Liver (tissue), 9 donors: ENCODE results near the gene SERP1. TPM values are rescaled to one million over a fixed set of nuclear protein-coding genes. Genes with fewer than 3 reads are reported as not detected.

Source experiments
- DNase-seq: peaks from one replicate; pipeline ENCODE4 v3.0.0-alpha.2; 2017; ENCODE audit warnings: low spot score
- H3K27ac ChIP-seq, 2 donors: one replicate each; pipeline ENCODE4 v1.7.0; 2013; ENCODE audit warnings: inconsistent platforms in 2 of 2, low read length in 2 of 2, control low read depth in 1 of 2, low read depth in 1 of 2, mild to moderate bottlenecking in 1 of 2
- H3K27me3 ChIP-seq, 4 donors: one replicate each; pipeline versions ENCODE4 v1.6.1 to v1.7.0; 2013; ENCODE audit warnings: low read length in 3 of 4, inconsistent platforms in 1 of 4, mild to moderate bottlenecking in 1 of 4, moderate library complexity in 1 of 4; ENCODE audit not compliant: control insufficient read depth in 4 of 4, insufficient read depth in 4 of 4
- H3K36me3 ChIP-seq, 4 donors: one replicate each; pipeline versions ENCODE4 v1.6.1 to v1.7.0; 2013; ENCODE audit warnings: low read length in 3 of 4, mild to moderate bottlenecking in 3 of 4, low read depth in 1 of 4, moderate library complexity in 1 of 4; ENCODE audit not compliant: control insufficient read depth in 4 of 4, insufficient read depth in 3 of 4
- H3K4me1 ChIP-seq, 4 donors: one replicate each; pipeline versions ENCODE4 v1.6.1 to v1.7.0; 2013; ENCODE audit warnings: low read length in 3 of 4, mild to moderate bottlenecking in 3 of 4, moderate library complexity in 1 of 4; ENCODE audit not compliant: control insufficient read depth in 4 of 4, insufficient read depth in 4 of 4
- H3K4me3 ChIP-seq, 3 donors: one replicate each; pipeline versions ENCODE4 v1.6.1 to v1.7.0; 2013; ENCODE audit warnings: low read length in 3 of 3, control low read depth in 1 of 3, low read depth in 1 of 3, mild to moderate bottlenecking in 1 of 3
- H3K9ac ChIP-seq, 2 donors: one replicate each; pipeline ENCODE4 v1.7.0; 2013; ENCODE audit warnings: low read length in 2 of 2, mild to moderate bottlenecking in 2 of 2, moderate library complexity in 2 of 2, control low read depth in 1 of 2, low read depth in 1 of 2
- H3K9me3 ChIP-seq, 4 donors: one replicate each; pipeline versions ENCODE4 v1.6.1 to v1.7.0; 2013; ENCODE audit warnings: low read length in 3 of 4; ENCODE audit not compliant: control insufficient read depth in 4 of 4
- ATF3 ChIP-seq: IDR thresholded peaks from 2 replicates; pipeline ENCODE4 v1.6.1; 2016; ENCODE audit warnings: antibody characterized with exemption
- EGR1 ChIP-seq, 2 donors: IDR thresholded peaks; 2 replicates each; pipeline ENCODE4 v1.6.1; 2016 to 2018; ENCODE audit warnings: antibody characterized with exemption in 2 of 2, low read depth in 2 of 2
- FOXA1 ChIP-seq: IDR thresholded peaks from 2 replicates; pipeline ENCODE4 v1.6.1; 2016; ENCODE audit warnings: antibody characterized with exemption
- FOXA2 ChIP-seq: IDR thresholded peaks from 2 replicates; pipeline ENCODE4 v1.6.1; 2016; ENCODE audit warnings: antibody characterized with exemption
- GABPA ChIP-seq, 2 donors: IDR thresholded peaks in 1 of 2; conservative IDR thresholded peaks in 1 of 2; 2 replicates each; pipeline ENCODE4 v1.6.1; 2016; ENCODE audit warnings: antibody characterized with exemption in 2 of 2, mild to moderate bottlenecking in 1 of 2, moderate library complexity in 1 of 2
- HNF4A ChIP-seq, 2 donors: conservative IDR thresholded peaks; 2 replicates each; pipeline ENCODE4 v1.6.1; 2016; ENCODE audit warnings: antibody characterized with exemption in 2 of 2, mild to moderate bottlenecking in 2 of 2
- JUND ChIP-seq, 2 donors: IDR thresholded peaks; 2 replicates each; pipeline ENCODE4 v1.6.1; 2016; ENCODE audit warnings: antibody characterized with exemption in 2 of 2
- NR2F2 ChIP-seq: IDR thresholded peaks from 2 replicates; pipeline ENCODE4 v1.6.1; 2016; ENCODE audit warnings: antibody characterized with exemption
- RAD21 ChIP-seq, 2 donors: IDR thresholded peaks; 2 replicates each; pipeline ENCODE4 v1.6.1; 2016; ENCODE audit warnings: antibody characterized with exemption in 2 of 2, mild to moderate bottlenecking in 2 of 2
- REST ChIP-seq: IDR thresholded peaks from 2 replicates; pipeline ENCODE4 v1.6.1; 2016; ENCODE audit warnings: antibody characterized with exemption, mild to moderate bottlenecking
- RXRA ChIP-seq, 2 donors: IDR thresholded peaks; 2 replicates each; pipeline ENCODE4 v1.6.1; 2017 to 2018; ENCODE audit warnings: antibody characterized with exemption in 2 of 2, mild to moderate bottlenecking in 1 of 2
- SP1 ChIP-seq: IDR thresholded peaks from 2 replicates; pipeline ENCODE4 v1.6.1; 2018; ENCODE audit warnings: antibody characterized with exemption, mild to moderate bottlenecking
- TAF1 ChIP-seq: conservative IDR thresholded peaks from 2 replicates; pipeline ENCODE4 v1.6.1; 2016; ENCODE audit warnings: antibody characterized with exemption, mild to moderate bottlenecking
- YY1 ChIP-seq: IDR thresholded peaks from 2 replicates; pipeline ENCODE4 v1.6.1; 2016; ENCODE audit warnings: antibody characterized with exemption, mild to moderate bottlenecking
- ZBTB33 ChIP-seq: IDR thresholded peaks from 2 replicates; pipeline ENCODE4 v1.6.1; 2016; ENCODE audit warnings: antibody characterized with exemption
- WGBS: extraction: QIAGEN DNeasy Blood & Tissue Kit; methylation state at CpG from one replicate; pipeline ENCODE4 v1.1.7; 2013; 5-methylcytosine and 5-hydroxymethylcytosine counted together
- polyA plus RNA-seq, 2 donors: library from polyadenylated mRNA; stranded (reverse) in 1 of 2; unstranded in 1 of 2; fragments of 200-250 nt in 1 of 2; fragments of >200 nt in 1 of 2; fragmentation: Nextera tagmentation in 1 of 2; extraction: Ambion mirVana in 1 of 2; gene quantifications; one replicate each; pipeline versions ENCODE4 v1.2.1 to v1.2.3, GENCODE V29; 2013 to 2015
- total RNA-seq, 2 donors: library from RNA; depleted of rRNA; stranded (reverse); fragments of >200 nt; gene quantifications; one replicate each; pipeline ENCODE4 v1.2.3, GENCODE V29; 2014
- TF ChIP-seq, protein P1 (sequence below): fragments of 150-350 bp; IDR thresholded peaks from 2 replicates; pipeline ENCODE4 v1.5.1; 2017; ENCODE audit warnings: improper control_type of control experiment, low read depth, low read length; ENCODE audit not compliant: missing input control
- TF ChIP-seq, protein P2 (sequence below): IDR thresholded peaks from 2 replicates; pipeline ENCODE4 v1.6.1; 2016; ENCODE audit warnings: antibody characterized with exemption
- donor health status: healthy.
- donor health status: healthy.
- donor health status: healthy.
- donor health status: healthy.
- donor health status: healthy.

The SERP1 gene
- total and polyA plus RNA-seq, 4 donors, result 116 to 254 (median 182) TPM

DNA sequence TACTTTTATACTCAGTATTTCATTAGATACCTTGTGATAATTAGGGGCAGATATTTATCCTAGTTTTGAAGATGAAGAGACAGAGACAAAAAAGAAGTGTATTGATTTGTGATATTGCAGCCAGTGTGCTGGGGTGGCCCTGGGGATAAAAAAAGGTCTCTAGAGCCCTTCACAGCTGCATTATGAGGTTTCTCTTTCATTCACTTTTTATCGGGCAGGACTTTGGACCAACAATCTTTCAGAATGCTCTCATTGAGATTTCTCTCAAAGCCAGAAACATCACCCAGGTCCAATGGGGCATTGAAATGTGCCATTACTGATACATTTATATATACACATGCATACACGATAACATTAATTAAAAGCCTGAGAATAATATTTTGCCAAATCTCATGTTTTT, 36.3 kb upstream of the SERP1 start:
- no peaks in the 10 kb centered on the region for H3K9me3 ChIP-seq
- no peak overlapping the region for H3K27ac ChIP-seq
- TF ChIP-seq HNF4A (conservative IDR thresholded peaks at IDR 0.05), result peak in 1 of 2 donors; percentile 16
- TF ChIP-seq GABPA (IDR thresholded peaks at IDR 0.05 in 1 of 2, conservative IDR thresholded peaks at IDR 0.05 in 1 of 2), result no peak
- no peaks in the 10 kb centered on the region for H3K4me1 ChIP-seq
- 64% methylated on average over 2 of the region's 2 CpGs for WGBS
- H3K4me3 ChIP-seq, result no peak overlapping the region
- H3K9ac ChIP-seq, result no peak overlapping the region
- peaks cover 7 to 42% (median 22%) of the 10 kb centered on the region in 4 donors for H3K36me3 ChIP-seq
- H3K27me3 ChIP-seq, result no peaks in the 10 kb centered on the region
- DNase-seq, result no peak

DNA sequence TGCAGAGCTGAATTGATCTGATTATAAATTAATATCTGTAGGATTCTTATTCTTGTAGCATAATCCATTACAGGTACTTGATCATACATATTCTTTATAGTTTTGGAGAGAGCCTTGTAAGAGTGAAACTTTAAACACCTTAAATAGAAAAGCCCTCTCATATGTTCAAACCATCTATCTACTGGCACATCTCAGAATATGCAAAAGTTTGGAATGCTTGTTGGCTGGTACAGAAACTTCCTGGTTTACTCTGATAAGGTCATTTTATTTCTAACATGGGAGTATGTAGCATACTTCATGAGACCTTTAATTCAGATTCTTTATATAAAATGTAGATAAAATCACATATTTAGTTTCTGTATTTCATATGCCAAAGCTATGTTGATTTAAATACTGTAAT, 34.9 kb upstream of the SERP1 start:
- Histone ChIP-seq H3K36me3 (peaks cover 7 to 48% (median 30%) of the 10 kb centered on the region in 4 donors), H3K9me3 (no peaks in the 10 kb centered on the region), H3K4me3 (no peak overlapping the region), H3K27ac (no peak overlapping the region), H3K27me3 (no peaks in the 10 kb centered on the region), H3K4me1 (no peaks in the 10 kb centered on the region), H3K9ac (no peak overlapping the region)
- TF ChIP-seq EGR1 (IDR thresholded peaks at IDR 0.05; ENCODE audit: low read depth in 2 of 2), result no peak
- TF ChIP-seq RAD21 (IDR thresholded peaks at IDR 0.05), result no peak
- no peak for TF ChIP-seq JUND (IDR thresholded peaks at IDR 0.05)
- TF ChIP-seq REST, result no peak
- TF ChIP-seq GABPA (IDR thresholded peaks at IDR 0.05 in 1 of 2, conservative IDR thresholded peaks at IDR 0.05 in 1 of 2), result no peak
- no peak for TF ChIP-seq FOXA2
- no peak for TF ChIP-seq YY1
- TF ChIP-seq, protein P1, sequence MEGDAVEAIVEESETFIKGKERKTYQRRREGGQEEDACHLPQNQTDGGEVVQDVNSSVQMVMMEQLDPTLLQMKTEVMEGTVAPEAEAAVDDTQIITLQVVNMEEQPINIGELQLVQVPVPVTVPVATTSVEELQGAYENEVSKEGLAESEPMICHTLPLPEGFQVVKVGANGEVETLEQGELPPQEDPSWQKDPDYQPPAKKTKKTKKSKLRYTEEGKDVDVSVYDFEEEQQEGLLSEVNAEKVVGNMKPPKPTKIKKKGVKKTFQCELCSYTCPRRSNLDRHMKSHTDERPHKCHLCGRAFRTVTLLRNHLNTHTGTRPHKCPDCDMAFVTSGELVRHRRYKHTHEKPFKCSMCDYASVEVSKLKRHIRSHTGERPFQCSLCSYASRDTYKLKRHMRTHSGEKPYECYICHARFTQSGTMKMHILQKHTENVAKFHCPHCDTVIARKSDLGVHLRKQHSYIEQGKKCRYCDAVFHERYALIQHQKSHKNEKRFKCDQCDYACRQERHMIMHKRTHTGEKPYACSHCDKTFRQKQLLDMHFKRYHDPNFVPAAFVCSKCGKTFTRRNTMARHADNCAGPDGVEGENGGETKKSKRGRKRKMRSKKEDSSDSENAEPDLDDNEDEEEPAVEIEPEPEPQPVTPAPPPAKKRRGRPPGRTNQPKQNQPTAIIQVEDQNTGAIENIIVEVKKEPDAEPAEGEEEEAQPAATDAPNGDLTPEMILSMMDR, result no peak
- no peak for TF ChIP-seq HNF4A (conservative IDR thresholded peaks at IDR 0.05)
- no peak for TF ChIP-seq SP1
- TF ChIP-seq ATF3, result no peak
- TF ChIP-seq NR2F2, result no peak
- TF ChIP-seq ZBTB33, result no peak
- no peak for TF ChIP-seq TAF1
- TF ChIP-seq RXRA (IDR thresholded peaks at IDR 0.05), result no peak
- no peak for TF ChIP-seq FOXA1
- TF ChIP-seq, protein P2, sequence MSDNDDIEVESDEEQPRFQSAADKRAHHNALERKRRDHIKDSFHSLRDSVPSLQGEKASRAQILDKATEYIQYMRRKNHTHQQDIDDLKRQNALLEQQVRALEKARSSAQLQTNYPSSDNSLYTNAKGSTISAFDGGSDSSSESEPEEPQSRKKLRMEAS, result no peak
- DNase-seq, result no peak
